NT2/D1 (cell line): ENCODE data around the gene SMPD4.
"Not testable (repeated sequence)": the region's sequence is repeated elsewhere in the genome, so short reads cannot be mapped to it uniquely, and the experiment has no call there.

ENCODE experiments used
- DNase-seq: peaks from one replicate; pipeline ENCODE4 v3.0.0-alpha.2; 2011; ENCODE audit warnings: low read depth, low spot score
- H3K27me3 ChIP-seq: 2 replicates; pipeline ENCODE4 v1.6.0; 2011; ENCODE audit warnings: mild to moderate bottlenecking; ENCODE audit not compliant: insufficient read length, insufficient read depth
- H3K36me3 ChIP-seq: 2 replicates; pipeline ENCODE4 v1.6.1; 2011; ENCODE audit warnings: mild to moderate bottlenecking, low read length, mixed read lengths; ENCODE audit not compliant: insufficient read depth, insufficient read length
- H3K4me1 ChIP-seq: 2 replicates; pipeline ENCODE4 v1.5.1; 2011; ENCODE audit not compliant: insufficient read depth, insufficient read length
- H3K4me3 ChIP-seq: 2 replicates; pipeline ENCODE4 v1.5.1; 2011; ENCODE audit warnings: low read depth; ENCODE audit not compliant: insufficient read length
- H3K9ac ChIP-seq: 2 replicates; pipeline ENCODE4 v1.6.0; 2011; ENCODE audit warnings: low read depth; ENCODE audit not compliant: insufficient read length
- H3K9me3 ChIP-seq: 2 replicates; pipeline ENCODE4 v1.5.1; 2011; ENCODE audit warnings: mild to moderate bottlenecking, low read length; ENCODE audit not compliant: insufficient read depth
- SUZ12 ChIP-seq: IDR thresholded peaks from 2 replicates; pipeline ENCODE4 v1.6.1; 2011; ENCODE audit not compliant: insufficient read length, insufficient read depth; ENCODE audit errors: extremely low read depth
- YY1 ChIP-seq: IDR thresholded peaks from 2 replicates; pipeline ENCODE4 v1.6.1; 2011; ENCODE audit not compliant: insufficient read length, insufficient read depth
- ZNF274 ChIP-seq: IDR thresholded peaks from 2 replicates; pipeline ENCODE4 v1.6.1; 2011; ENCODE audit warnings: mild to moderate bottlenecking, low read depth, low read length

The SMPD4 gene

DNA sequence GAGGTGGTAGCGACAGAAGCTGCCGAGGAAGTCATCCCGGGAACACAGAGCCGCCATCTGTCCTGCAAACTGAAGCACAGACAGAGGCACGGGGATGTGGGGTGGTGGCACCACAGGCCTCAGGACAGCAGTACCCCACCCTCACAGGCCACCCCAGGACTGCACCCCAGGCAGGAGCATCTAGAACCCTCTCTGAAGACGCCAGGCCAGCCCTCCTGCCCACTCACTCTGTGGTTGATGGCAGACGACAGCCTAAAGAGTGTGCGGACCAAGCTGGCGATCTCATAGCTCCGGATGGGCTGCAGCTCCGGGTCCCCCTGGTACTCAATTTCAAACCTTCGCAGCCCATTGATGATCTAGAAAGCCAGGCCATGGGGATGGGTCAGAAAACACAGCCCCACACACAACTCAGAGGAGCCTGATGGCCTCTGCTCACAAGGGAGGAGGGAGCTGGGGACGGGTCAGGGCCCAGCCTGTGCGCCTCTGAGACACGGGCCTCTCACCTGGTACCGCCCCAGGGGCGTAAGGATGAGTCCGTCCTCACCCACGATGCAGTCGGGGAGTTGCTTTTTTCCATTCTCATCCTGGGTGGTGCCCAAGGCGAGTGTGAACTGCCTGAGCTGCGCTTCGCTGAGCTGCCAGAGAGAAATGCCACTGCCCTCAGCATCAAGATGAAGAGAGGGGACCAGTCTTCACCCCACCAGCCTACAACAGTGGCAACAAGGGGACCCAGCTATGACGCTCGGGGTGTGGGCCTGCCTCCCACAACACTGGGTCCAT is 28.4 kb downstream of the SMPD4 start:
- no peak for DNase-seq
- Histone ChIP-seq H3K27me3 (no peaks in the 10 kb centered on the region), H3K9ac (no peak overlapping the region), H3K4me3 (no peak overlapping the region), H3K36me3 (peaks cover 68% of the 10 kb centered on the region), H3K9me3 (no peaks in the 10 kb centered on the region), H3K4me1 (peaks cover 2% of the 10 kb centered on the region)
- TF ChIP-seq YY1, result no peak
- TF ChIP-seq SUZ12, result no peak
- TF ChIP-seq ZNF274, result no peak

GRCh38 chr2:130152136-130152815 is 29.1 kb downstream of the SMPD4 start:
- not testable (repeated sequence) for H3K9ac ChIP-seq, H3K9me3 ChIP-seq, H3K27me3 ChIP-seq, H3K4me1 ChIP-seq, H3K4me3 ChIP-seq, DNase-seq
- peaks cover 64% of the 10 kb centered on the region for H3K36me3 ChIP-seq

DNA sequence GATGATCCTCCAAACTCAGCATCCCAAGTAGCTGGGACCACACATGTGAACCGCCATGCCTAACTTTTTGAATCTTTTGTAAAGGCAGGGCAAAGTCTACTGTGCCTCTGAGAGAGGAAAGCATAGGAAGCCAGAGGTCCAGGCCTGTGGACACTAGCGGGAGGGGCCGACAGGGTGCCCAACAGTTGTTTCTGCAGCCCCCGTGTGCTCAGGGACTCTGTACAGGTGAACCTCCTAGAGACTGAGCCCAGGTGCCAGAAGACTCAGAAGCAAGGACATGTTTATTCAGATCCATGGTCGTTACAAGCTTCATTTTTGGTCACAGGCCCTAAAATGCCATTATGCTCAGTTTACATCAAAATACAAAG is 30.3 kb downstream of the SMPD4 start:
- H3K27me3 ChIP-seq, H3K9me3 ChIP-seq, H3K4me3 ChIP-seq, H3K9ac ChIP-seq, DNase-seq, H3K4me1 ChIP-seq: not testable (repeated sequence)
- H3K36me3 ChIP-seq, result peaks cover 56% of the 10 kb centered on the region

DNA sequence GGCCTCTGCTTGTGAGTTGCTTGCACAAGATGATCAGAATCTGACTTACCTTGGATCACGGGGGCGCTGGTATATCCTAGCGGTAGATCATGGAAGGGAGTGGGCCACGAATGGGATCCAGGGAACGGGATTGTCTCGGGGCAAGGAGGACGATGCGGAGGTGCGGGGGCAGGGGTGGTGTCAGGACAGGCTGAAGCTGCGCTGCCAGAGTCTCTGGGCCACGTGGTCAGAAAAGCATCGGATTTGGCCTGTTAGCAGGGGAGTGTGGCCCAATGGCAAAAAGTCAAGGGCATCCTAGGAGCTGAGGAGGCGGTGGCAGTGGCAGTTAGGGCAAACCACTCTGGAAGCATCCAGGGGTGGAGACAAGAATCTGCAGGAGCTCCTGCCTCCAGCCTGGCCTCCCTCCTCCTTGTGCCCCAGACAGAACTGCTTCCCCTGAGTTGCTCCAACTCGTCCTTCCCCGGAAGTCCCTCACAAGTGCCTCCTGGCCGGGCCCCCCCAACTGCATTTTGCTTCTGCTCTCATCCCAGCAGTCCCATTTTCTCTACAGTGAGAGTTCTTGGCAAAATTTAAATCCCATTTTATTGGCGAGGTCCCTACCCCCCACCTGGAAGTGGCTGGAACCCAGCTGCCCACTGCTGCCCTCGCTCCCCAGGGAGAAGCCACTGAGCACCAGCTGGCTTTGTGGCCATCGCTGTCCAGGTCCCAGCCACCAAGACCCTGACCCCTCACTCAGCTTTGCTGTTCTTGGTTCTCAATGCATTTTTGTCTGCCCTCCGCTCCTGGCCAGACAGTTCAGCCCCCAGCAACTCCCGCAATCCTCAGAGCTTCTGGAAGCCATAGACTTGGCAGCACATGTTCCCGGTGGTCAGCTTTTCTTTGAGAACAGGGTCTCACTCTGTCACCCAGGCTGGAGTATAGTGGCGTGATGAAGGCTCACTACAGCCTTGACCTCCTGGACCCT is 30.9 kb downstream of the SMPD4 start:
- DNase-seq, result no peak
- no peaks in the 10 kb centered on the region for H3K4me1 ChIP-seq
- TF ChIP-seq YY1 (no peak), ZNF274 (no peak), SUZ12 (no peak)

DNA sequence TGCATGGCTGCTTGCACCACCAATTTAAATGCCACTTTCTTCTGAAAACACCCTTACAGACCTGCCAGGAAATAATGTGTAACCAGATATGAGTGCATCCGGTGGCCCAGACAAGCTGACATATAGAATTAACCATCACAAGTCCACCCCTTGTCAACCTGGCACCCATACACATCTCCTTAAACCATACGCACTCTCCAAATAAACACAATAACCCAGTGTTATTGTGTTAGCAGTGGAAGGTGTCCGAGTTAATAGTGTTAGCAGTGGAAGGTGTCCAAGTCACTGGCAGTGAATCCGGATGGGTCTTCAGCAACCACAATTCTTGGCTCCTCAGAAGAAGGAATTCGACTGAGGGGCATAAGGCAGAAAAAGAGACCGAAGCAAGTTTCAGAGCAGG is 32.9 kb downstream of the SMPD4 start:
- H3K4me3 ChIP-seq, result not testable (repeated sequence)

More for the DNA sequence above, 30.9 kb downstream of the SMPD4 start:
- H3K27me3 ChIP-seq, result no peaks in the 10 kb centered on the region
- peaks cover 49% of the 10 kb centered on the region for H3K36me3 ChIP-seq
- H3K9ac ChIP-seq, result no peak overlapping the region
- no peaks in the 10 kb centered on the region for H3K9me3 ChIP-seq
- H3K4me3 ChIP-seq, result no peak overlapping the region

GRCh38 chr2:130145006-130145414 is 36.4 kb downstream of the SMPD4 start, which contains the start of gene CCDC74B:
Gene CCDC74B, minus strand, starts transcription at chr2:130145112. Its CDS starts 116 bp downstream, at chr2:130144996.
- DNase-seq, result peak; percentile 16
- not testable (repeated sequence) for H3K36me3 ChIP-seq, H3K4me1 ChIP-seq, H3K9me3 ChIP-seq, H3K9ac ChIP-seq
- Histone ChIP-seq H3K27me3 (peaks cover 13% of the 10 kb centered on the region), H3K4me3 (peak within 1 kb of the TSS; percentile 24)

More for the DNA sequence above, 32.9 kb downstream of the SMPD4 start:
- not testable (repeated sequence) for DNase-seq, H3K4me1 ChIP-seq, H3K9me3 ChIP-seq, H3K27me3 ChIP-seq, H3K9ac ChIP-seq
- peaks cover 30% of the 10 kb centered on the region for H3K36me3 ChIP-seq

DNA sequence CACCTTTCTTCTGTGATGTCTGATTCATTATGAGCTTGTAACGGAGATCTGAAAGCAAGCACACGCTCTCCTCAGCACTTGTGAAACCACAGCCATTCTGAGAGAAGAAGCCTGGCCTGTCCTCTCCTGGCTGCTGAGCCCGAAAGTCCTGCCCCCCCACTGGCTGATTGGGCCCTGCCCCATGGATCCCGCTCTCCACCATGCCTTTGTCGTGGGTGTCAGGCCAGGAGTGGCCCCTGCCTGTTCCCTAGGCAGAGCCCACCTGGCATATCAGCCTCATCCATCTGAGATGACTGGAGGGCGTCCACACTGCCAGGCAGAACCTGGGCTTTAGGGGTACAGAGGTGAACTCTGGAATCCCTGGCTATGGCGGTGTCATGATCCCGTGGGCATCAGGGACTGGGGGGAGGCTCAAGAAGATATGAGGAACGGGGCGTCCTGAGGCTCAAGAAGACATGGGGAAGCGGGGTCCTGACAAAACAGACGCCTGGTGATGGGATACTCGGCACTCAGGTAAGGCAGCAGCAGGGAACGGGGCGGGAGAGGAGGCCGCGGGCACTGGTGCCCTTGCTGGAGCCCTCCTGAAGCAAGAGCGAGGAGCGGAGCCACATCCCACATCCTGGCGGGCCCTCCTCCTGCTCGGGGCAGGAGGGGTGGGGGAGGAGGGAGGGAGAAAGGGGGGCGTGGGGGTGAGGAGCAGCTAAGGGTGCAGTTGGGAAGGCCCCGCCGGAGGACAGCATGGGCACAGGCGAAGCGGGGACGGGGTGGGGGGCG is 37.9 kb downstream of the SMPD4 start:
- H3K4me1 ChIP-seq, H3K36me3 ChIP-seq, H3K4me3 ChIP-seq, H3K9me3 ChIP-seq, DNase-seq: not testable (repeated sequence)
- Histone ChIP-seq H3K27me3 (peaks cover 13% of the 10 kb centered on the region), H3K9ac (peak overlapping the region; percentile 4)

- DNase-seq, H3K9me3 ChIP-seq, H3K9ac ChIP-seq, H3K4me1 ChIP-seq, H3K36me3 ChIP-seq, H3K4me3 ChIP-seq: not testable (repeated sequence)
- peaks cover 13% of the 10 kb centered on the region for H3K27me3 ChIP-seq
Measured at GRCh38 chr2:130142396-130143265, 38.8 kb downstream of the SMPD4 start.

- H3K4me3 ChIP-seq, H3K9me3 ChIP-seq, DNase-seq, H3K36me3 ChIP-seq, H3K4me1 ChIP-seq, H3K9ac ChIP-seq: not testable (repeated sequence)
- H3K27me3 ChIP-seq, result peaks cover 13% of the 10 kb centered on the region
Measured at GRCh38 chr2:130141645-130142370, 39.6 kb downstream of the SMPD4 start.
